Neural progenitor cell (in vitro differentiated cells): ENCODE measurements around the gene ADK.

Source experiments
- CTCF ChIP-seq: fragments of 200-600 bp; sonication (generic); IDR thresholded peaks from 2 replicates; pipeline ENCODE4 v1.5.1; 2017; ENCODE audit warnings: antibody characterized with exemption, mild to moderate bottlenecking
- EZH2 ChIP-seq: fragments of 200-600 bp; sonication (generic); IDR thresholded peaks from 2 replicates; pipeline ENCODE4 v1.6.1; 2017; ENCODE audit warnings: antibody characterized with exemption, mild to moderate bottlenecking, moderate library complexity

GRCh38 chr10:74187237-74187636 is 36.2 kb downstream of the ADK start:
- TF ChIP-seq CTCF = no peak
- no peak for TF ChIP-seq EZH2
